ENCODE measurements around the gene C6orf163.

DNA sequence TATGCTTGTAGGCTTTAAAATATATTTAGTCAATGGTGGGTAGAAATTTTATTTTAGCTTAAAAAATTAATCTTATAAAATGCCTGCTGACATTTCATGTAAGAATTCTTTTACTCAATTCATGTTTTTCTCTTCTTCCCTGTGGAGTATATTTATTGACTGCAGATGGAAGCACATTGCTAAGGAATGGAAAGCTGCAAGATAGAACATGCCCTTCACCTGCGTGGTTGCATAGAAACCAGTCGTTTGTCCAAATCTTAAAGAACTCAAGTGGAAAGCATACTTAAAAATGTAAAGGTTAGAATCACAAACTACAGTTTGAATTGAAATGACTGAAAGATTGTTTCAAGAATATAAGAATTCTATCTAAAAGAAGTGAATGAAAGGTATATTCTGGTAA is 30.7 kb downstream of the C6orf163 start:
- TF ChIP-seq CTCF (IDR thresholded peaks at IDR 0.05) (no peak), POLR2A (IDR thresholded peaks at IDR 0.05) (no peak)
